ENCODE results near the gene SLC25A23. TPM values are rescaled to one million over a fixed set of nuclear protein-coding genes. Genes with fewer than 3 reads are reported as not detected.

Gene SLC25A23
- total RNA-seq, 2 experiments from 2014 or later = 10.5 to 10.8 TPM

DNA sequence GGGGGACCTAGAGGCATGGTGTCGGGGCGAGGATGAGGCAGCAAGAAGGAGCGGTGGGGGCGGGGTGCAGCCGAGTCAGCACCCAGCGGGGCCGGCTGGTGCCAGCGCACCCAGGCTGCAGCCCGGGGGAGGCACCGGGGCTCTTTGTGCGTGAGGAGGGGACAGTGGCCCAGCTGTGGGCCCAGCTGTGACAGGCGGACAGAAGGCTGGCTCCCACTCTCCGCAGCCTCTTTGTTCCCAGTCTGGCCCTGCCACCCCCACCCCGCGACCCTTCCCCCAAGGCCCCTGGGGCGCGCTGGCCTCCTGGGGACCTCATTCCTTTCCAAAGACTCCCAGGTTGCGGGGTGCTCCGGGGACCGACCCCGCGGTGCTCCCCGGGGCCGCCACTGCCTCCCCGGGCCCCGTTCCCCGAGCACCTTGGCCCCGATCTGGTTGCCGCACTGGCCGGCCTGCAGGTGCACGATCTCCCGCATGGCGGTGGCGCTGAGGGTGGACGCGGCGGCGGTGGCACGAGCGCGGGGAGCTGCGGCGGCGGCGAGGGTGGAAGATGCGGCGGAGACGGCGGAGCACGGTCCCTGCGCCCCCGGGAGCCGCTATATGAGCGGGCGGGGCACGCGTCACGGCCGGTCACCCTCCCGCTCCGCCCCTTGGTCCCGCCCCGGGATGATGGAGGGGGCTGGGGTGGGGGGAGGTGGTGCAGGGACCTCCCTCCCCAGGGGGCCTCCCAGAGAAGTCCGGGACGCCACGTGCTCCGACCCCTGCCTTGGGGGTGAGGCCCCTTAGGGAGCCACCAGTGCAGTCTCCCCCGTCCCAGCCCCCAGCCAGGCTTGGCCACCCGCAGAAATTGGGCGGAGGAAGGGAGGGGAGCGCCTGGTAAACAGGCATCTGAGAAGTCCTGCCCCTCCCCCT, 42.4 kb upstream of the SLC25A23 start, which contains the start of gene TUBB4A:
Gene TUBB4A, minus strand, starts transcription at position 570 of the 909 bp plus-strand sequence. Its CDS starts 97 bp downstream, at position 473.
- ChIA-PET POLR2A (no interaction called here), CTCF (no interaction called here)
- no peak within 1 kb of the TSS for H3K27ac ChIP-seq (ENCODE audit: low read depth in 1 of 2, low read length in 2 of 2)
- peak within 1 kb of the TSS; percentile 47 for H3K4me3 ChIP-seq (ENCODE audit: low read length)
- no peaks in the 10 kb centered on the region for H3K9me3 Mint-ChIP-seq
- TF ChIP-seq, protein P1, sequence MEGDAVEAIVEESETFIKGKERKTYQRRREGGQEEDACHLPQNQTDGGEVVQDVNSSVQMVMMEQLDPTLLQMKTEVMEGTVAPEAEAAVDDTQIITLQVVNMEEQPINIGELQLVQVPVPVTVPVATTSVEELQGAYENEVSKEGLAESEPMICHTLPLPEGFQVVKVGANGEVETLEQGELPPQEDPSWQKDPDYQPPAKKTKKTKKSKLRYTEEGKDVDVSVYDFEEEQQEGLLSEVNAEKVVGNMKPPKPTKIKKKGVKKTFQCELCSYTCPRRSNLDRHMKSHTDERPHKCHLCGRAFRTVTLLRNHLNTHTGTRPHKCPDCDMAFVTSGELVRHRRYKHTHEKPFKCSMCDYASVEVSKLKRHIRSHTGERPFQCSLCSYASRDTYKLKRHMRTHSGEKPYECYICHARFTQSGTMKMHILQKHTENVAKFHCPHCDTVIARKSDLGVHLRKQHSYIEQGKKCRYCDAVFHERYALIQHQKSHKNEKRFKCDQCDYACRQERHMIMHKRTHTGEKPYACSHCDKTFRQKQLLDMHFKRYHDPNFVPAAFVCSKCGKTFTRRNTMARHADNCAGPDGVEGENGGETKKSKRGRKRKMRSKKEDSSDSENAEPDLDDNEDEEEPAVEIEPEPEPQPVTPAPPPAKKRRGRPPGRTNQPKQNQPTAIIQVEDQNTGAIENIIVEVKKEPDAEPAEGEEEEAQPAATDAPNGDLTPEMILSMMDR (IDR thresholded peaks at IDR 0.05) = peak; percentile 9
- no peak within 1 kb of the TSS for H3K27ac Mint-ChIP-seq
- intact Hi-C loops (cut with DNase I, micrococcal nuclease) = loop anchor here (2.0 to 10.0 kb wide), 5 partner anchors 23 to 220 kb away; partner anchors contain the start of genes CRB3 (in 1 of the 2) and GTF2F1 (in 1 of the 2)
- ATAC-seq (ENCODE audit: poor library complexity) = peak; percentile 28
- no peaks in the 10 kb centered on the region for H3K9me3 ChIP-seq (ENCODE audit: control insufficient read depth in 1 of 2, insufficient read depth in 1 of 2, low read length in 2 of 2)
- peaks cover 23% of the 10 kb centered on the region for H3K27me3 Mint-ChIP-seq
- H3K36me3 ChIP-seq (ENCODE audit: insufficient read depth, low read length) = no peaks in the 10 kb centered on the region
- peak in 9 of 14 experiments; percentile 31 to 55 (median 48) for DNase-seq
- H3K4me1 Mint-ChIP-seq (ENCODE audit: low read depth) = peaks cover 15% of the 10 kb centered on the region
- H3K36me3 Mint-ChIP-seq (ENCODE audit: low read depth) = no peaks in the 10 kb centered on the region
- H3K4me3 Mint-ChIP-seq = peak within 1 kb of the TSS; percentile 93
- peaks cover 24% of the 10 kb centered on the region for H3K4me1 ChIP-seq (ENCODE audit: insufficient read depth, low read length)
- peaks cover 13 to 21% of the 10 kb centered on the region in 2 experiments for H3K27me3 ChIP-seq (ENCODE audit: control insufficient read depth in 1 of 2, insufficient read depth in 2 of 2, low read length in 2 of 2)

DNA sequence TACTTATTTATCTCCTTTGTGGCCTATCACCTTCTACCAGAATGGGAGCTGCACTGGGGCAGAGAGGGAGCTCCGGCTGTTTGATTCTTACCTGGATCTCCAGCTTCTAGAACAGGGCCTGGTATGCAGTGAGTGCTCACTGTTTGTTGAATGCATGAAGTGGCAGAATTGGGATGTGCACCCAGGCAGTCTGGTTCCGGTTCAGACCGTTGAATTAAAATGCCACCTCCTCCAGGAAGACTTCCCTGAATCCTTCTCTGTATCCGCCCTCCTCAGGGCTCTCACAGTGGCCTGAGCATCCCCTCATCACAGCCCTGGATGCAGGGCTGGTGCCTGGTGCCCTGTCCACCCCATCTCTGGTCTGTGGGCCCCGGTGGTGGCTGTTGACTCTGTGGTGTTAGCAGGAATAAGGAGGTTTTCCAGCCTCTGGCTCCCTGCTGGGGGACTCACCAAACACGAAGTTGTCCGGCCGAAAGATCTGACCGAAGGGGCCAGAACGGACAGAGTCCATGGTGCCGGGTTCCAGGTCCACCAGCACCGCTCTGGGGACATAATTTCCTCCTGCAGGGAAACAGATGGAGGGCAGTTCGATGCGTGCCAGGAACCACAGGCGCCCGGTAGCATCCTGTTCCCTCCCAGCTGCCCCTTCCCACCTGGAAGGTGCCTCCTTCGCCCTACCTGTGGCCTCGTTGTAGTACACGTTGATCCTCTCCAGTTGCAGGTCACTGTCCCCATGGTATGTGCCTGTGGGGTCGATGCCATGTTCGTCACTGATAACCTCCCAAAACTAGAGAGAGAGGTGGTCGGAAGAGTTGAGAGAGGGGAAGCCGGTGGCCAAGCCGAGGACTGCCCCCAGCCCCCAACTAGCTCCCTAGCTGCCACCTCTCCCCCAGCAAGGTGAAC, 41.5 kb upstream of the SLC25A23 start:
- intact Hi-C loops (cut with DNase I, micrococcal nuclease) = loop anchor here (2.0 to 10.0 kb wide), 5 partner anchors 22 to 219 kb away; partner anchors contain the start of genes CRB3 (in 1 of the 2) and GTF2F1 (in 1 of the 2)
- Mint-ChIP-seq H3K4me1 (ENCODE audit: low read depth) (peaks cover 15% of the 10 kb centered on the region), H3K4me3 (peak overlapping the region; percentile 93), H3K27me3 (peaks cover 23% of the 10 kb centered on the region), H3K9me3 (no peaks in the 10 kb centered on the region), H3K36me3 (ENCODE audit: low read depth) (no peaks in the 10 kb centered on the region), H3K27ac (no peak overlapping the region)
- CTCF ChIA-PET = no interaction called here
- H3K27me3 ChIP-seq (ENCODE audit: control insufficient read depth in 1 of 2, insufficient read depth in 2 of 2, low read length in 2 of 2) = peaks cover 13 to 21% of the 10 kb centered on the region in 2 experiments
- no peak overlapping the region for H3K4me3 ChIP-seq (ENCODE audit: low read length)
- ATAC-seq (ENCODE audit: poor library complexity) = no peak
- POLR2A ChIA-PET = no interaction called here
- H3K9me3 ChIP-seq (ENCODE audit: control insufficient read depth in 1 of 2, insufficient read depth in 1 of 2, low read length in 2 of 2) = no peaks in the 10 kb centered on the region
- no peak overlapping the region for H3K27ac ChIP-seq (ENCODE audit: low read depth in 1 of 2, low read length in 2 of 2)
- TF ChIP-seq, protein P1 (IDR thresholded peaks at IDR 0.05) = no peak
- DNase-seq = no peak
- H3K36me3 ChIP-seq (ENCODE audit: insufficient read depth, low read length) = no peaks in the 10 kb centered on the region
- H3K4me1 ChIP-seq (ENCODE audit: insufficient read depth, low read length) = peaks cover 24% of the 10 kb centered on the region

DNA sequence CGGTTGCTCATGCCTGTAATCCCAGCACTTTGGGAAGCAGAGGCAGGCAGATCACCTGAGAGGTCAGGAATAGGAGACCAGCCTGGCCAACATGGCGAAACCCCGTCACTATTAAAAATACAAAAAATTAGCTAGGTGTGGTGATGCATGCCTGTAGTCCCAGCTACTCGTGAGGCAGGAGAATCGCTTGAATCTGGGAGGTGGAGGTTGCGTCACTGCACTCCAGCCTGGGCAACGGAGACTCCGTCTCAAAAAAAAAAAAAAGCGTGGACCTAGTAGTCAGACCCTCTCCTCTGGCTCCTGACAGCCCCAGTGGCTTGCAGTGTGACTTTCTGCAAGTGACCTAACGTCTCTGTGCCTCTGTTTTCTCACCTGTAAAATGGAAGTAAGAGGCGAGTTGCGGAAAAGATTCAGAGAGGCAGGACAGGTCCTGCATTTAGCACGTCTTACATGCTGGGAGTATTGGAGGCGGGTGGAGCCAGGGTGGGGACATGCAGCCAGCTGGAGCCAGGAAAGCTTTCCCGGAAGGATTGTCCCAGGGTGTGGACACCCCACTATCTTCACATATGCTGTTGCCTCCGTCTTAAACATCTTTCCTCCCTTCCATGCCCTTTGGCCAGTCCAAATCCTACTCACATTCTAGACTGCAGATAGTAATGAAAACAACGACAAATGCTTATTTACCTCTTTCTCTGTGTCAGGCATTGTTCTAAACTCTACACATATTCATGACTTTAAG, 39.6 kb upstream of the SLC25A23 start:
- DNase-seq (no peak), ATAC-seq (ENCODE audit: poor library complexity) (no peak)
- intact Hi-C loops (cut with DNase I, micrococcal nuclease) = no loop called here
- peaks cover 13 to 21% of the 10 kb centered on the region in 2 experiments for H3K27me3 ChIP-seq (ENCODE audit: control insufficient read depth in 1 of 2, insufficient read depth in 2 of 2, low read length in 2 of 2)
- no peaks in the 10 kb centered on the region for H3K9me3 ChIP-seq (ENCODE audit: control insufficient read depth in 1 of 2, insufficient read depth in 1 of 2, low read length in 2 of 2)
- Mint-ChIP-seq H3K27ac (no peak overlapping the region), H3K4me3 (no peak overlapping the region), H3K4me1 (ENCODE audit: low read depth) (peaks cover 9% of the 10 kb centered on the region), H3K36me3 (ENCODE audit: low read depth) (no peaks in the 10 kb centered on the region), H3K27me3 (peaks cover 16% of the 10 kb centered on the region), H3K9me3 (no peaks in the 10 kb centered on the region)
- CTCF ChIA-PET = no interaction called here
- peaks cover 18% of the 10 kb centered on the region for H3K4me1 ChIP-seq (ENCODE audit: insufficient read depth, low read length)
- POLR2A ChIA-PET = no interaction called here
- no peak overlapping the region for H3K4me3 ChIP-seq (ENCODE audit: low read length)
- TF ChIP-seq, protein P1 (IDR thresholded peaks at IDR 0.05) = no peak
- no peaks in the 10 kb centered on the region for H3K36me3 ChIP-seq (ENCODE audit: insufficient read depth, low read length)
- H3K27ac ChIP-seq (ENCODE audit: low read depth in 1 of 2, low read length in 2 of 2) = no peak overlapping the region
